Kasumi-1 (cell line): ENCODE measurements around the gene MPC1L.
A peak's percentile ranks its signal among the peaks of the same experiment; 100 is the strongest.

Experiments
- DNase-seq, 2 experiments: peaks; one replicate each; lab custom pipeline; 2025; lab: John Stamatoyannopoulos, UW

MPC1L gene

DNA sequence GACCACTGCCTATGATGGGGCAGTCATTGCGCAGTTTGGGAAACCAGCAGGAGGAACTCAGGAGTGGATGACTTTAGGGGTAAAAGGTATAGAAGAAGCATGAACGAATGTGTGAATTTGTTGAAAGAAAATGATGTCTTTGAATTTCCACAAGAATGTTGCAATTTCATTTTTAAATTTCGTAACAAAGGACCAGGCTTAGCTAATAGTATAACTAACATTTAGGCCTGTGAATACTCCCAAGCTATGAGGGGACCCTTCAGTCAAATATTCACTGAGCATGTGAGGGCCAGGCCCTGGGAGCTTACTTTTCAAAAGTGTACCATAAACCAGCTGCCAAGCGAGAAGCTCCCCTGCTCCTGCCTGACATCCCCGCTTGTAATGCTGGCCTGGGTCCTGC is 5.3 kb downstream of the MPC1L start:
- DNase-seq: no peak

- no peak for DNase-seq
These were observed 9.0 kb downstream of the MPC1L start for GRCh38 chrX:40632199-40632598.

DNA sequence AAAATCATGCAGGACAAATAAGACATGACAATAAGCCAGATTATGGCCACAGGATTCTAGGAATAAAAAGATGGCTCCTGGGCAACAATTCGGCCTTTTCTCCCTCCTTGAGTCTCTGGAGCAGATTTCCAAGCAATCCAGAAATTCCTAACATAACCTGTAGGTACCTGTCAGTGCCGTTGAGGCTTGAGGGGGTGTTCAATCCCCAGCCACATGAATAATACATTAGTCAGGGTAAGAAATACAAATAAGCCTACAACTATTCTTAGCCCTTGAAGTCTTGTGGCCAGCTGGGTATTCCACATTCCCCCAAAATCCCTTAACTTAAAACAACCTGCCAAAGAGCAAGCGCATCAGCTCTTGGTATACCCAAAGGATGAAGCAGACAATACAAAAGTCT is 14.5 kb downstream of the MPC1L start:
- no peak for DNase-seq

GRCh38 chrX:40644176-40644575 is 20.9 kb downstream of the MPC1L start:
- peak; percentile 74 to 83 for DNase-seq

- peak; percentile 60 to 70 for DNase-seq
These were observed 21.7 kb downstream of the MPC1L start for GRCh38 chrX:40644821-40645358.

DNA sequence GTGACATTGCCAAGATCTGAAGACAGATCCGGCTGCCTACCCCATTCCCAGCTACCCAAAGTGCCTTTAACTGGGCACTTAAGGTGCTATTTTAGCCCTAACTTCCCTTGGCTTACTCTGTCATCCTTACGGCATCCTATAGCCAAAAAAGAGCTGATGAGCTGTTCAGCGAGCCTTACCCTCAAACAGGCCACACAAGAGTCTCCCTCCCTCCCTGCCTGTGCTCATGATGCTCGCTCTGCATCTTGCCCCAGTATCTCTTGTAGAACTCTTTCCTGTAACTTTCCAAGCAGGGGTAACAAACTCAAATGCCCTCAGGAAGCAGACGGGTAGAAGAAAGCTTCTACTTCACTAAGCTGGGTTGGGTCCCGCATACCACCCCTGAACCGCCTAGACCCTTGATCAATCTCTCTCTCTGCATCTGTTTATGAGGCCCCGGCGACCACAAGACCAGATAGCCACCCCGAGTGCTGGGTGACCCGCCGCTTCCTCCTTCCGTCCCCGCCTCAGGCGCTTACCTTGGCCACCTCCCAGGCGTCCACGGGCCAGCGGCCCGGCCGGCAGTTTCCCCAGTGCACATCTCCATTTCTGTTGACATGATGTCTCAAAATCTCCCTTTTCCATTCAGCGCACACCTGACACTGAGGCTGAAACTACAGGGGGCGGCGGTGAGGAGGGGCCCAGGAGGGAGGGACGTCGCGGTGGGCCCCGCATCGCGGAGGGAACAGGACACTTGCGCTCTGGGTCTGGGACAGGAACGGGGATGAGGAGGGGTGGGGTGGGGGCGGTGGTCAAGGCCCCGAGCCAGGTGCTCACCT is 23.5 kb downstream of the MPC1L start:
- DNase-seq: peak in 1 of 2 experiments; percentile 2

DNA sequence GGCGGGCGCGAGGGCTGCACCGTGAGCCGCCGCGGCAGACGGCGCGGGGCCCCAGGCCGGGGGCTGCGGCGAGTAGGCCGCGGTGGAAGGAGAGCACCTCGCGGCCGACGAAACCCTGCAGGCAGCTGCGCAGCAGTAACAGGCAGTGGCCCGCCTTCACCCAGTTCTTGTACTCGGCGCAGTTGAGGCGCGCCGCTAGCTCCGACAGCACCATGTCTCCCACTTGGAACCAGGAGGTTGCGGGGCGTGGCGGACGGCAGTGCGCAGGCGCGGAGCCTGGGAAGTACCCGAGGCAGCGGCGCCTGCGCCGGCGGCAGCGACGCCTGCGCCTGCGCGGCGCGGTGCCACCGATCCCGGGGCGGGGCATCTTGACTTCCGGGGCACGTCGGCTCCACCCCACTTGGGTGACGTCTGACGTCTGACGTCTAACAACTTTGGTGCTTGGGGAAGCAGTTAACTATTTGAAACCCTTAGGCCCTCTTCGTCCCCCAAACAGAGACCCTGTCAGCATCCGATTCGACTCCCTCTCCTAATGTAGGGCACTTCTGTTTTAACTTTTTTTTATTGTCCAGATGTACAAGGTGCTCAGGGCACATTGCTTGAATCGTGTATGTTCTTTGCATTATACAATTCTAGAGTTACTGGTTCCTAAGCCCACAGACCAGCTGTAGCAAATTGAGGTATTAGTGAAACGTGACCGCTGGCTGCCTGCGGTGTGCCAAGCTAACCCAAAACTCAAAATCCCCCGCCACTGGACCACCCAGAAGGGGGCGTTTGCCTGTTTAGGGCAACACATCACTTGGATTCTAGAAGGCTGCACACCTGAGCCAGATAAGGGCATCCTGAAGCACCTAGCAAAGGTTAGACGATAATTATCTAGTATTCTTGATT is 24.3 kb downstream of the MPC1L start, which contains the start of gene CXorf38:
TSS of gene CXorf38 (minus strand) at position 255 of the 891 bp plus-strand sequence. CDS start at position 214, 41 bp downstream.
- DNase-seq: peak; percentile 46 to 77

- DNase-seq: peak; percentile 27 to 51
These were observed 28.5 kb downstream of the MPC1L start for GRCh38 chrX:40651620-40652223.

DNA sequence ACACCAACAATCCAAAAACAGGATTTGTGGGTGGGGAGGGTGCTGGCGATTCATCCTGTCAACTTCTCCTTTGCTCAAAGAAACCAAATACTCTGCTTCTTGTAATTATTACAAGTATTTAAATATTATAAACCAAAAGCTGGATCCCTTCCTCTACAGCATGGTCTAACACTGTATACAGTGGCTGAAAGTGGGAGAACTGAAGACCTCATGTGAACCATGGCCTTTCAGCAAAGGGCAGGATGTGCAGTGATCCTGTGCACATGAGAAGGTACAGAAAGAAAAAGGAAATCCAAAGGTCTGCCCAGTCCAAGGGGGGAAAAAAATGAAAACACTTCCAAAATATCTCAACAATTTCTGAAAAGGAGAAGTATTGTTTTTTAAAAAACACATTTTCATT is 29.4 kb downstream of the MPC1L start:
- DNase-seq: no peak

- DNase-seq: no peak
These were observed 30.3 kb downstream of the MPC1L start for GRCh38 chrX:40653535-40653934.

DNA sequence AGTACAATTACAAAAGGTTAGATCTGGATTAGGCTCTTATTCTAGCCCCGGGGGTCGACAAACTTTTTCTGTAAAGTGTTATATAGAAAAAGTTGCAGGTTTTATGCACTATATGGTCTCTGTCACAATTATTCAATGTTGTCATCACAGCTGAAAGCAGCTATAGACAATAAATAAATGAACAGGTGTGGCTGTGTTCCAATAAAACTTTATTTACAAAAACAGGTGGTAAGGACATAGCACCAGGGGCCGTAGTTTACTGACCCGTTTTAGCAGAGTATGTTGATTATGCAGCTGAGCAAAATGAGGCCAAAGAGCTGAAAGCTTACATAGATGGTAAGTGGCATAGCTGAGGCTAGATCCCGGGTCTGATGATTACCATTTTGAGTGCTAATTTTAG is 37.2 kb downstream of the MPC1L start:
- no peak for DNase-seq

- no peak for DNase-seq
These were observed 38.3 kb downstream of the MPC1L start for GRCh38 chrX:40661489-40661888.

GRCh38 chrX:40663078-40663740 is 40.0 kb downstream of the MPC1L start:
- no peak for DNase-seq

- DNase-seq: no peak
These were observed 40.8 kb downstream of the MPC1L start for GRCh38 chrX:40663880-40664630.

GRCh38 chrX:40671126-40671525 is 47.9 kb downstream of the MPC1L start:
- no peak for DNase-seq
